H1 (cell line): ENCODE results near the gene MYOM1. TPM values are rescaled to one million over a fixed set of nuclear protein-coding genes. Genes with fewer than 3 reads are reported as not detected.

ENCODE experiments used
- CTCF ChIA-PET: fragments of 300-600 bp; sonication (Branson Sonifier 250); formaldehyde crosslinking; loops from one replicate; lab custom pipeline; 2021; ENCODE audit not compliant: partially characterized antibody; lab: Charles Lee
- POLR2A ChIA-PET: fragments of 300-600 bp; sonication (Branson Sonifier 250); formaldehyde crosslinking; loops from one replicate; lab custom pipeline; 2021; ENCODE audit warnings: inconsistent platforms; ENCODE audit not compliant: partially characterized antibody; lab: Charles Lee
- DNase-seq, 2 experiments: peaks; one replicate each; pipeline versions ENCODE4 v3.0.0 to v3.0.0-alpha.2; 2010 to 2022; ENCODE audit warnings: low spot score in 2 of 2, low read depth in 1 of 2, mixed read lengths in 1 of 2
- FAIRE-seq: peaks from 2 replicates; lab custom pipeline; 2011; peaks lifted over from hg19 to GRCh38; lab: Jason Lieb, UNC
- H2AFZ ChIP-seq: 2 replicates; pipeline ENCODE4 v1.8.1; 2012; ENCODE audit warnings: low read length, inconsistent platforms
- H2AK5ac ChIP-seq: 2 replicates; pipeline ENCODE4 v1.6.1; 2013; ENCODE audit warnings: low read depth, low read length
- H2BK120ac ChIP-seq: replicated peaks from 2 replicates; pipeline ENCODE3; 2013; ENCODE audit warnings: low read depth, low read length, inconsistent platforms
- H2BK12ac ChIP-seq: 2 replicates; pipeline ENCODE4 v1.6.1; 2013; ENCODE audit warnings: low read depth, low read length
- H2BK15ac ChIP-seq: 2 replicates; pipeline ENCODE4 v1.6.1; 2013; ENCODE audit warnings: low read length
- H2BK20ac ChIP-seq: 2 replicates; pipeline ENCODE4 v1.6.1; 2013; ENCODE audit warnings: low read length
- H2BK5ac ChIP-seq: 2 replicates; pipeline ENCODE4 v1.6.1; 2013; ENCODE audit warnings: low read depth, low read length
- H3K14ac ChIP-seq: 2 replicates; pipeline ENCODE4 v1.6.1; 2013; ENCODE audit warnings: inconsistent platforms; ENCODE audit not compliant: insufficient read length
- H3K18ac ChIP-seq: 2 replicates; pipeline ENCODE4 v1.6.1; 2013; ENCODE audit warnings: low read length; ENCODE audit errors: extremely low read depth
- H3K23ac ChIP-seq: 2 replicates; pipeline ENCODE4 v1.6.1; 2013; ENCODE audit warnings: inconsistent platforms; ENCODE audit not compliant: insufficient read length
- H3K23me2 ChIP-seq: 2 replicates; pipeline ENCODE4 v1.6.1; 2013; ENCODE audit warnings: low read depth, low read length
- H3K27ac ChIP-seq: 2 replicates; pipeline ENCODE4 v1.6.1; 2011; ENCODE audit warnings: low read depth, low read length, inconsistent platforms
- H3K27me3 ChIP-seq, 4 experiments: replicated peaks in 1 of 4; 1 replicate in 1 of 4; 2 replicates in 3 of 4; pipeline versions ENCODE4 v1.6.1 to v1.8.1; 2011 to 2013; ENCODE audit warnings: low read length in 3 of 4, mild to moderate bottlenecking in 3 of 4, inconsistent platforms in 2 of 4, mixed read lengths in 2 of 4, moderate library complexity in 1 of 4; ENCODE audit not compliant: control insufficient read depth in 3 of 4, insufficient read depth in 3 of 4; ENCODE audit errors: extremely low read depth in 1 of 4
- H3K36me3 ChIP-seq, 4 experiments: 2 replicates each; pipeline versions ENCODE4 v1.6.1 to v1.8.1; 2011 to 2013; ENCODE audit warnings: mild to moderate bottlenecking in 4 of 4, low read length in 3 of 4, moderate library complexity in 2 of 4, control low read depth in 1 of 4, inconsistent platforms in 1 of 4; ENCODE audit not compliant: insufficient read depth in 4 of 4, control insufficient read depth in 2 of 4
- H3K4ac ChIP-seq: replicated peaks from 2 replicates; pipeline ENCODE3; 2013; ENCODE audit warnings: low read length, low read depth, mixed read lengths, inconsistent platforms; ENCODE audit not compliant: insufficient read length
- H3K4me1 ChIP-seq, 4 experiments: replicated peaks in 1 of 4; 1 replicate in 1 of 4; 2 replicates in 3 of 4; pipeline versions ENCODE4 v1.6.1 to v1.8.1; 2011 to 2013; ENCODE audit warnings: low read length in 3 of 4, inconsistent platforms in 2 of 4, mixed read lengths in 1 of 4; ENCODE audit not compliant: insufficient read depth in 4 of 4, control insufficient read depth in 3 of 4
- H3K4me2 ChIP-seq, 2 experiments: 2 replicates each; pipeline versions ENCODE4 v1.6.1 to v1.8.1; 2011 to 2013; ENCODE audit warnings: low read depth in 2 of 2, low read length in 2 of 2, control low read depth in 1 of 2, inconsistent platforms in 1 of 2, mild to moderate bottlenecking in 1 of 2; ENCODE audit not compliant: insufficient read depth in 1 of 2
- H3K4me3 ChIP-seq, 4 experiments: fragments of 200-600, 300-600 bp in 1 of 4; sonication (generic), shearing (Covaris generic), sonication (Bioruptor Twin) in 1 of 4; 2 replicates each; pipeline versions ENCODE4 v1.5.1 to v1.8.1; 2011 to 2016; ENCODE audit warnings: low read length in 4 of 4, low read depth in 3 of 4, control low read depth in 2 of 4, inconsistent platforms in 2 of 4, mild to moderate bottlenecking in 2 of 4, mixed read lengths in 1 of 4, moderate library complexity in 1 of 4; ENCODE audit not compliant: insufficient read depth in 2 of 4; ENCODE audit errors: extremely low read depth in 1 of 4
- H3K56ac ChIP-seq: replicated peaks from 2 replicates; pipeline ENCODE3; 2013; ENCODE audit warnings: low read depth, mild to moderate bottlenecking, mixed read lengths, low read length, inconsistent platforms; ENCODE audit not compliant: insufficient read length
- H3K79me1 ChIP-seq: 2 replicates; pipeline ENCODE4 v1.6.1; 2013; ENCODE audit warnings: low read depth, low read length, control low read depth
- H3K79me2 ChIP-seq, 2 experiments: 2 replicates each; pipeline versions ENCODE4 v1.6.1 to v1.8.1; 2012 to 2013; ENCODE audit warnings: low read length in 2 of 2, mild to moderate bottlenecking in 2 of 2, inconsistent platforms in 1 of 2; ENCODE audit not compliant: insufficient read depth in 2 of 2, control insufficient read depth in 1 of 2
- H3K9ac ChIP-seq, 4 experiments: replicated peaks in 1 of 4; 1 replicate in 1 of 4; 2 replicates in 3 of 4; pipeline versions ENCODE4 v1.6.1 to v1.8.1; 2011 to 2013; ENCODE audit warnings: low read depth in 3 of 4, low read length in 3 of 4, control low read depth in 2 of 4, mild to moderate bottlenecking in 2 of 4, moderate library complexity in 2 of 4, inconsistent platforms in 1 of 4; ENCODE audit errors: extremely low read depth in 1 of 4
- H3K9me3 ChIP-seq, 2 experiments: 2 replicates each; pipeline versions ENCODE4 v1.6.1 to v1.8.1; 2012 to 2013; ENCODE audit warnings: mild to moderate bottlenecking in 2 of 2, moderate library complexity in 2 of 2, control low read depth in 1 of 2, inconsistent platforms in 1 of 2, low read depth in 1 of 2, low read length in 1 of 2, mixed read lengths in 1 of 2; ENCODE audit not compliant: insufficient read depth in 2 of 2
- H4K20me1 ChIP-seq, 2 experiments: replicated peaks in 1 of 2; 2 replicates each; pipeline versions ENCODE3 to v1.8.1; 2011 to 2013; ENCODE audit warnings: inconsistent platforms in 2 of 2, low read length in 2 of 2, mild to moderate bottlenecking in 1 of 2; ENCODE audit not compliant: insufficient read depth in 2 of 2, control insufficient read depth in 1 of 2
- H4K5ac ChIP-seq: 2 replicates; pipeline ENCODE4 v1.6.1; 2013; ENCODE audit warnings: low read length, low read depth, mixed read lengths, inconsistent platforms; ENCODE audit not compliant: insufficient read length
- H4K8ac ChIP-seq: 2 replicates; pipeline ENCODE4 v1.8.0; 2013; ENCODE audit warnings: mild to moderate bottlenecking, moderate library complexity, low read length, inconsistent platforms; ENCODE audit not compliant: insufficient read depth; ENCODE audit errors: extremely low read depth
- H4K91ac ChIP-seq: replicated peaks from 2 replicates; pipeline ENCODE3; 2013; ENCODE audit warnings: low read length, mixed read lengths, inconsistent platforms; ENCODE audit not compliant: insufficient read length
- BACH1 ChIP-seq: IDR thresholded peaks from 2 replicates; pipeline ENCODE4 v1.6.1; 2012; ENCODE audit warnings: low read length, improper control_type of control experiment
- GTF2F1 ChIP-seq: IDR thresholded peaks from 2 replicates; pipeline ENCODE4 v1.6.1; 2012; ENCODE audit warnings: low read depth, low read length, improper control_type of control experiment, borderline replicate concordance
- POLR2A ChIP-seq, 2 experiments: IDR thresholded peaks; 1 replicate in 1 of 2; 2 replicates in 1 of 2; pipeline ENCODE4 v1.6.1; 2011; ENCODE audit warnings: low read depth in 2 of 2, low read length in 2 of 2, mild to moderate bottlenecking in 2 of 2; ENCODE audit errors: control extremely low read depth in 1 of 2
- POLR2AphosphoS5 ChIP-seq: IDR thresholded peaks from 2 replicates; pipeline ENCODE4 v1.6.1; 2011; ENCODE audit warnings: low read depth, low read length
- RFX5 ChIP-seq: IDR thresholded peaks from 2 replicates; pipeline ENCODE4 v1.6.1; 2011; ENCODE audit warnings: low read depth, low read length, improper control_type of control experiment, borderline replicate concordance
- RXRA ChIP-seq: IDR thresholded peaks from 2 replicates; pipeline ENCODE4 v1.6.1; 2011; ENCODE audit warnings: low read depth, mild to moderate bottlenecking, low read length, moderate library complexity; ENCODE audit not compliant: insufficient read depth
- SP1 ChIP-seq: IDR thresholded peaks from 2 replicates; pipeline ENCODE4 v1.6.1; 2011; ENCODE audit warnings: low read depth, low read length
- SP2 ChIP-seq: IDR thresholded peaks from 2 replicates; pipeline ENCODE4 v1.6.1; 2012; ENCODE audit warnings: mild to moderate bottlenecking, low read length, inconsistent platforms
- SP4 ChIP-seq: IDR thresholded peaks from 2 replicates; pipeline ENCODE4 v1.6.1; 2012; ENCODE audit warnings: low read length, inconsistent platforms
- TBP ChIP-seq: IDR thresholded peaks from 2 replicates; pipeline ENCODE4 v1.6.1; 2011; ENCODE audit warnings: low read depth, low read length, improper control_type of control experiment
- TCF12 ChIP-seq: IDR thresholded peaks from 2 replicates; pipeline ENCODE4 v1.6.1; 2011; ENCODE audit warnings: low read depth, mild to moderate bottlenecking, low read length
- TEAD4 ChIP-seq: IDR thresholded peaks from 2 replicates; pipeline ENCODE4 v1.6.1; 2012; ENCODE audit warnings: low read depth, low read length, inconsistent platforms, mixed read lengths
- WGBS, 2 experiments: shearing (Covaris generic) in 1 of 2; methylation state at CpG; one replicate each; pipeline versions ENCODE4 v1.1.6 to v1.1.7; 2013 to 2015; ENCODE audit warnings: low lambda C conversion rate in 2 of 2, mixed read lengths in 2 of 2, inconsistent platforms in 1 of 2, low coverage in 1 of 2, missing lambda C conversion rate in 1 of 2; ENCODE audit not compliant: insufficient replicate concordance in 2 of 2, insufficient coverage in 1 of 2, insufficient read length in 1 of 2; ENCODE audit errors: extremely low coverage in 1 of 2, missing lambda C conversion rate in 1 of 2; 5-methylcytosine and 5-hydroxymethylcytosine counted together
- polyA plus RNA-seq, 7 experiments: library from polyadenylated mRNA; depleted of rRNA in 3 of 7; stranded (reverse) in 5 of 7; unstranded in 2 of 7; fragments of >200 nt in 5 of 7; fragments of 200-250 nt in 2 of 7; gene quantifications; 1 replicate in 5 of 7; 2 replicates in 1 of 7; 4 replicates in 1 of 7; pipeline versions ENCODE4 v1.2.1 to v1.2.3, GENCODE V29; 2011 to 2013; ENCODE audit warnings: missing spikeins in 2 of 7, mixed read lengths in 2 of 7
- total RNA-seq: library from RNA; stranded (reverse); fragmentation: NEBNext Ultra II Directional; extraction: Animal tissue kit (Norgen Biotek cat#: 25700); gene quantifications from 2 replicates; pipeline ENCODE4 v1.2.1, GENCODE V29; 2021
- TF ChIP-seq, protein P1 (sequence below): IDR thresholded peaks from 2 replicates; pipeline ENCODE4 v1.6.1; 2011; ENCODE audit warnings: low read depth, mild to moderate bottlenecking, low read length; ENCODE audit not compliant: insufficient read depth
- TF ChIP-seq, protein P2 (sequence below): IDR thresholded peaks from 2 replicates; pipeline ENCODE4 v1.6.1; 2012; ENCODE audit warnings: inconsistent platforms

Gene MYOM1
- total and polyA plus RNA-seq, 2 of the 8 experiments (the other 6 are each of a cell fraction or from before 2014, with no cell fraction given), result 0.06 to 0.32 TPM

DNA sequence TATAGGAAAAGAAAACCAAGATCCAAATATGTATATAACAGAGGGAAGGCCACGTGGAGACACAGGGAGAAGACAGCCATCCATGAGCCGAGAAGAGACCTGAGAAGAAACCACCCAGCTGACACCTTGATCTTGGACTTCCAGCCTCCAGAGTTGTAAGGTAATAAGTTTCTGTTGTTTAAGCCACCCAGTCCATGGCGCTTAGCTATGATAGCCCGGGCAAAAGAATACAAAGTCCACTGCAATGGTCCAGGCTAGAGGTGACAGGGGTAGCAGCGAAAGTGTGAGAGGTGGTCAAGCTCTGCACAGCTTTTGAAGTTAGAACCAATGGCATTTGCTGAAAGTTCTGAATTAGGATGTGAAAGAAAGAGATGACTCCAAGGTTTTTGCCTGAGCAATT is 2.8 kb downstream of the MYOM1 start:
- POLR2A ChIA-PET, result no interaction called here
- DNase-seq (no peak), FAIRE-seq (no peak)
- Histone ChIP-seq H2BK5ac (no peak overlapping the region), H3K79me2 (no peaks in the 10 kb centered on the region), H4K5ac (no peak overlapping the region), H3K4me2 (no peak overlapping the region), H3K23me2 (no peaks in the 10 kb centered on the region), H2BK15ac (no peak overlapping the region), H2AK5ac (no peak overlapping the region), H3K18ac (no peak overlapping the region), H3K4ac (no peak overlapping the region), H3K4me3 (no peak overlapping the region), H3K23ac (no peak overlapping the region), H2BK12ac (no peak overlapping the region), H4K8ac (no peak overlapping the region), H4K20me1 (no peaks in the 10 kb centered on the region), H4K91ac (no peak overlapping the region), H2BK20ac (no peak overlapping the region), H3K14ac (no peak overlapping the region), H3K4me1 (peaks cover 0 to 4% (median under 1%) of the 10 kb centered on the region in 4 experiments; a peak in 2 of 7 replicates), H3K27me3 (no peaks in the 10 kb centered on the region), H3K56ac (no peak overlapping the region), H2BK120ac (no peak overlapping the region), H2AFZ (no peak overlapping the region), H3K9ac (no peak overlapping the region), H3K36me3 (no peaks in the 10 kb centered on the region), H3K79me1 (no peaks in the 10 kb centered on the region), H3K27ac (no peak overlapping the region), H3K9me3 (no peaks in the 10 kb centered on the region; a peak in 1 of 4 replicates)
- TF ChIP-seq RFX5 (no peak), RXRA (no peak), TEAD4 (no peak), TBP (no peak), SP1 (no peak), SP2 (no peak), SP4 (no peak), POLR2A (IDR thresholded peaks at IDR 0.05; ENCODE audit: control extremely low read depth in 1 of 2, low read depth in 2 of 2, low read length in 2 of 2) (no peak), GTF2F1 (no peak), TCF12 (no peak), BACH1 (no peak), POLR2AphosphoS5 (no peak)
- TF ChIP-seq, protein P1, sequence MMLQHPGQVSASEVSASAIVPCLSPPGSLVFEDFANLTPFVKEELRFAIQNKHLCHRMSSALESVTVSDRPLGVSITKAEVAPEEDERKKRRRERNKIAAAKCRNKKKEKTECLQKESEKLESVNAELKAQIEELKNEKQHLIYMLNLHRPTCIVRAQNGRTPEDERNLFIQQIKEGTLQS, result no peak
- TF ChIP-seq, protein P2, sequence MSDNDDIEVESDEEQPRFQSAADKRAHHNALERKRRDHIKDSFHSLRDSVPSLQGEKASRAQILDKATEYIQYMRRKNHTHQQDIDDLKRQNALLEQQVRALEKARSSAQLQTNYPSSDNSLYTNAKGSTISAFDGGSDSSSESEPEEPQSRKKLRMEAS, result no peak
- 90% methylated on average over 5 of the region's 5 CpGs; no CpG with 5 or more reads in 1 of the 2 experiments for WGBS, 2 experiments
- CTCF ChIA-PET, result interaction anchor here (0.7 to 1.5 kb wide), 3 partner anchors 9 to 285 kb away, joined by 3 to 6 read pairs (median 3); no protein-coding TSS in a partner anchor
